Muscle layer of colon (tissue), 2 donors: ENCODE results near the gene GAS2.

Source experiments
- H3K27ac ChIP-seq: one replicate; pipeline ENCODE4 v1.7.0; 2013; ENCODE audit warnings: low read depth, mild to moderate bottlenecking, low read length, moderate library complexity
- H3K27me3 ChIP-seq, 2 donors: one replicate each; pipeline ENCODE4 v1.7.0; 2013; ENCODE audit warnings: low read length in 2 of 2, mild to moderate bottlenecking in 2 of 2; ENCODE audit not compliant: insufficient read depth in 2 of 2, control insufficient read depth in 1 of 2
- H3K36me3 ChIP-seq: one replicate; pipeline ENCODE4 v1.7.0; 2013; ENCODE audit warnings: mild to moderate bottlenecking, low read length; ENCODE audit not compliant: insufficient read depth
- H3K4me1 ChIP-seq: one replicate; pipeline ENCODE4 v1.7.0; 2013; ENCODE audit warnings: mild to moderate bottlenecking, low read length; ENCODE audit not compliant: insufficient read depth
- H3K4me3 ChIP-seq, 2 donors: one replicate each; pipeline ENCODE4 v1.7.0; 2013; ENCODE audit warnings: low read length in 2 of 2, low read depth in 1 of 2, mild to moderate bottlenecking in 1 of 2, moderate library complexity in 1 of 2
- H3K9ac ChIP-seq: one replicate; pipeline ENCODE4 v1.7.0; 2013; ENCODE audit warnings: low read length
- H3K9me3 ChIP-seq: one replicate; pipeline ENCODE4 v1.7.0; 2013; ENCODE audit warnings: mild to moderate bottlenecking, low read length
- donor health status: abdominal sarcoma.
- donor health status: Adenocarcinoma of cecum.

GAS2 gene

DNA sequence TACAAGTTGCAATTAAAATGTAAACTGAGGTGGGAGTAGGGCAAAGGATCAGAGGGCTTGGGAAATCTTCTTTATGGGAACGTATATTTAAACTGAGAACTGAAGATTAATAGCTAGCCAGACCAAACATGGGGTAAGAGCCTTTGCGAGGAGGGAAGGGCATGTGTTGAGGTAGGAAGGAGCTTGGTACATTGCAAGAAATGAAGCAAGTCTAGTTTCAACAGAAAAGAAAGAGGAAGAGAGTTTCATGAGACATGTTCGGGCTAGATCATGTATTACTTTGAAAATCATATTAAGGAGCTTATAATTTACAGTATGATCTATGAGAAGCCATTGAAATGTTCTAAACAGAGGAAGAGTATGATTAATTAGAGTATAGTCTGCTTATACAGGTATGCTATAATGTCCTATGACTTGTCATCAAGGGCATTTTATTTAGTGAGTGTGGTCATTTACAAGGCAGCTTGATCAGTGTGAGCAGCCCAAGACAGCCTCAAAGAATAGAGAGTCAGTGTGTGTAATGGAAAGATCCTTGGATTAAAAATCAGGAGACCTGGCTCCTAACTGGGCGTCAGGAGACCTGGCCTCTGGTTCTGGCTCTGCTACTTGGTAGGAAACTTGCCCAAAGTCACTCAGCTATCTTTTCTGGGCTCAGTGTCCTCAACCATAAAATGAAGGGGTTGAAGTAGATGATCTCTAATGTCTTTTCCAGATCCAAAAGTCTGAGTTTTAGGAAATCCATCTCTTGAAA is 10.9 kb downstream of the GAS2 start:
- Histone ChIP-seq H3K9ac (no peak overlapping the region), H3K27ac (no peak overlapping the region), H3K27me3 (no peaks in the 10 kb centered on the region), H3K4me3 (no peak overlapping the region), H3K36me3 (no peaks in the 10 kb centered on the region), H3K4me1 (no peaks in the 10 kb centered on the region), H3K9me3 (no peaks in the 10 kb centered on the region)

DNA sequence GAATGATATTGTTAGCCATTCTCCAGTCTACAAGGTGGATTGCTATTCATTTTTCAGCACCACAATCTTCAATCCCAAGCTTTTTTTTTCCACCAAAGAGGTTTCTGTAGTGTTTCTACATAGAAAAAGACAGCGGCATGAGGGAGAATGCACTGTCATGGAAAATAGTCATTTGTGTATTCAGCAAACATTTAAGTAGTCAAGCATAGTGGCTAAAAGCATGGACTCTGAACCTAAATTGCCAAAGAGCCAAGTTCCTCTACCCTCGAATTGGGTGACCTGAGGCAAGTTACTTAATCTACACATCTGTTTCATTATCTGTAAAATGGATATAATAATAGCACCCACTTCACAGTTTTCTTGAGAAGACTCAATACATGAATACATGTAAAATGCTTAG is 14.2 kb downstream of the GAS2 start:
- Histone ChIP-seq H3K9ac (no peak overlapping the region), H3K9me3 (no peaks in the 10 kb centered on the region), H3K36me3 (no peaks in the 10 kb centered on the region), H3K4me3 (no peak overlapping the region), H3K27ac (no peak overlapping the region), H3K27me3 (no peaks in the 10 kb centered on the region), H3K4me1 (no peaks in the 10 kb centered on the region)

DNA sequence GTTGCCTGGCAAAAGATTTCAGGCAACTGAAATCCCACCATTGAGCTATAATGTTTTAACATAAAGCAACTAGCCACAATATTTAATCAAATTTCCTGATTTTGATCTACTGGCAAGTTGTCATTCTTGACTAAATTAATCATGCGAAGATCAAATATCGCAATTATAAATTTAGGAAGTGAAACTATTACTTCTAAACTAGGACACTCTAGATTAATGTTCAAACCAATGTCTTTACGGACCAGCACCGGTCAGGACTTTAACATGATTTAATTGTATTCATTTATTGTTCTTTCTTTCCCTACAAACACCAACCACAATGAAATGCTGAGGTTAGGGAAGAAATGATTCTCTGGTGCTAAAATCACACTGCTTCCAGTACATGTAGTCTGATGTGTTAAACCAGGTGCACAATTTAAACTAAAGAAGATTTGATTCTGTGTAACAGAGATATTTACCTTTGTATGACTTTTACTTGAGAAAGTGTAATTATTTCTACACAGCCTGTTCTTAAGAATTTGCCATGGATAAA is 14.9 kb downstream of the GAS2 start:
- no peak overlapping the region for H3K9ac ChIP-seq
- H3K4me3 ChIP-seq, result no peak overlapping the region
- H3K4me1 ChIP-seq, result no peaks in the 10 kb centered on the region
- H3K36me3 ChIP-seq, result no peaks in the 10 kb centered on the region
- no peak overlapping the region for H3K27ac ChIP-seq
- no peaks in the 10 kb centered on the region for H3K9me3 ChIP-seq
- H3K27me3 ChIP-seq, result no peaks in the 10 kb centered on the region

DNA sequence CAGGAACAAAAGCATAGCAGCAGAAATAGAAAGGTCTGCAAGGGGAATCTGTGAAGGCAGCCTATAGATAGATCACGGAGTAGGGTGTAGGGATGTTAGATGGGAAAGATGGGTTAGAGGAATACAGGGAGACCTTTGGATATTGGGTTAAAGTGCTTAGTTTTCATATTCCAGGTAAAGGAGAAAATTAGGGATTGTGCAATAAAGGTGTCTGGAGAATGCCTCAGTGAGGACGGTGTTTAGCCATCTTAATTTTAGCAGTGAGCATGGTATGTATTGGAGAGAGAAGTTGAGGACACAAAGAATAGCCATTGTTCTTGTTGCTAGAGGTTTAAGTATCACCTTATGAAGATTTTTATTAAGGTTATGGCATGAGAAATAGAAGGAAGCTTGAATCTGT is 17.7 kb downstream of the GAS2 start:
- H3K4me3 ChIP-seq, result no peak overlapping the region
- H3K9ac ChIP-seq, result no peak overlapping the region
- H3K9me3 ChIP-seq, result no peaks in the 10 kb centered on the region
- no peak overlapping the region for H3K27ac ChIP-seq
- H3K36me3 ChIP-seq, result no peaks in the 10 kb centered on the region
- no peaks in the 10 kb centered on the region for H3K27me3 ChIP-seq
- no peaks in the 10 kb centered on the region for H3K4me1 ChIP-seq

DNA sequence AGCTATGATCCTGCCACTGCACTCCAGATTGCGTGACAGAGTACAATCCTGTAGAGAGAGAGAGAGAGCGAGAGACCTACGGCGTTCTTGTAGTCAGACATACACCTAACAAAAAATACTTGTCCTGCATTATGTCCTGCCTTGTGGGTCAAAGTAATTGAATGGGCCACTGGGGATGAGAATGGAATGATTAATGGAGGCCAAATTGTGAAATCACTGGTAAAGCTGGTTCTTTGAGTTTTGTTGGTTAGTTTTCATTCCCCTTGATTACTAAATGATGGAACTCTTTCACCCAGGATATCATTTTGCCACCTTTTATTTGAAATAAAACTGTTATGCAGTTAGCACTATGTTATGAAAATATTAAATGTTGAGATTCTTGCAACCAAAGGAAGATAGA is 18.7 kb downstream of the GAS2 start:
- Histone ChIP-seq H3K4me1 (no peaks in the 10 kb centered on the region), H3K27ac (no peak overlapping the region), H3K36me3 (no peaks in the 10 kb centered on the region), H3K9me3 (no peaks in the 10 kb centered on the region), H3K27me3 (no peaks in the 10 kb centered on the region), H3K9ac (no peak overlapping the region), H3K4me3 (no peak overlapping the region)

DNA sequence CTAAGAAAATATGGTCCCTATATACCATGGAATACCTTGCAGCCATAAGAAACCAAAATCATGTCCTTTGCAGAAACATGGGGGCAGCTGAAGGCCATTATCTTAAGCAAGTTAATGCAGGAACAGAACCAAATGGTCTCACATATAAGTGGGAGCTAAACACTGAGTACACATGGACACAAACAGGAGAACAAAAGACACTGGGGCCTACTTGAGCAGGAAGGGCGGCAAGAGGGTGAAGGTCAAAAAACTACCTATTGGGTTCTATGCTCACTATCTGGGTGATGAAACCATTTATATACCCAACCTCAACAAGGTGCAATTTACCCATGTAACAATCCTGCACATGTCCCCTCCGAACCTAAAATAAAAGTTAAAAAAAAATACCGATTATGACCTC is 22.5 kb downstream of the GAS2 start:
- Histone ChIP-seq H3K27ac (no peak overlapping the region), H3K9ac (no peak overlapping the region), H3K27me3 (no peaks in the 10 kb centered on the region), H3K4me1 (no peaks in the 10 kb centered on the region), H3K4me3 (no peak overlapping the region), H3K36me3 (no peaks in the 10 kb centered on the region), H3K9me3 (no peaks in the 10 kb centered on the region)

DNA sequence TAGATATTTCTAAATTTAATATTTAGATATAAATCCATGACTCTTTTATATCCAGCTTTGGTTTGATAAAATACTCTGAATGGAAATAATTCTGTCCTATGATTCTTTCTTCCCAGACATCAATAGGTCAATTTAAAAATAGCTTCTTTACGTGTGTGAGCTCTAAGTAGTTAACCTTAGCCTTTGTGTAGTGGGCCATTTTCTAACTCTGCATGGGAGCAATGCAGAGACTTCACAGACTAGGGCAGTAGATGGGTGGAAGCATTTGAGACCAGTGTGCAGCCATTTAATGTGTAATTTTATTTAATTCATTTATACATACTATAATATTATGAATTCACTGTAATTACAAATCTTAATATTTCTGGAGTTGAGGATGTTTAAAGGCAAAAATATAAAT is 23.8 kb downstream of the GAS2 start:
- no peaks in the 10 kb centered on the region for H3K27me3 ChIP-seq
- no peak overlapping the region for H3K4me3 ChIP-seq
- no peak overlapping the region for H3K27ac ChIP-seq
- H3K4me1 ChIP-seq, result no peaks in the 10 kb centered on the region
- no peak overlapping the region for H3K9ac ChIP-seq
- H3K9me3 ChIP-seq, result no peaks in the 10 kb centered on the region
- H3K36me3 ChIP-seq, result no peaks in the 10 kb centered on the region

DNA sequence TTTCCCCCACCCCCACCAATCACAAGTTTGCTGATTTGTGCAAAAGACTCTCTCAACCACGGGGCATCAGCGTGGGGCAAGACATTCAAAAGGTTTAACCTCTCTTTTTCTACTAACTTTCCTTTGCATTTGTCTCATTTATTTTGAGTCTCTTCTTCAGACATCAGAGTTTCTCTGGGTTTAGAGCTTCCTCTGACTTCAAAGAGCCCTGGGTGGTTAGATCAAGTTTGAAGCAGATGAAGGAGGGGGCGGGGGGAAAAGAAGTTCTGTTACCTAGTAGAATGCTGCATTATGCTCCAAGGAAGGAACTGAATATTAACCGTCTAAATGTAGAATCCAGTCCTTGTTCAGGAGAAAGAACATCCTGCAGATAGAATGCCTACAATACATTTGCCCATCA is 24.5 kb downstream of the GAS2 start:
- Histone ChIP-seq H3K4me1 (no peaks in the 10 kb centered on the region), H3K9ac (no peak overlapping the region), H3K4me3 (no peak overlapping the region), H3K27ac (no peak overlapping the region), H3K27me3 (no peaks in the 10 kb centered on the region), H3K9me3 (no peaks in the 10 kb centered on the region), H3K36me3 (no peaks in the 10 kb centered on the region)

DNA sequence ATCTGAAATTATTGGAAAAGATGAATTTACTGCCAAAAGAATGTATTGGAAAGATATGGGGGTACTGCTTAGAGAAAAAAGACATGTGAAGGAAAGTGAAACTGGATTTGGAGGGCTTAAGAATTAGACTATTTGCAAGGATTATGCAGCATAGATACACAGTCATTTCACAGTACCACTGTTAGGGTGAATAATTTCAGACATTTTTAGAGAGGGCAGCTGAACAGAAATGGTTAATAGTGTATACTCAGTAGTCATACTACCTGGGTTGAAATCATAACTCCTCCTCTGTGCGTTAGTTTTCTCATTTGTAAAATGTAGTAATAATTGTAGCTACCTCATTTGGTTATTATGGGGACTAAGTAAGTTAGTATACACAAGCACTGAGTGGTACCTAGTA is 33.0 kb downstream of the GAS2 start:
- H3K9me3 ChIP-seq, result no peaks in the 10 kb centered on the region
- H3K4me1 ChIP-seq, result no peaks in the 10 kb centered on the region
- H3K27me3 ChIP-seq, result no peaks in the 10 kb centered on the region
- H3K36me3 ChIP-seq, result no peaks in the 10 kb centered on the region
- no peak overlapping the region for H3K27ac ChIP-seq
- no peak overlapping the region for H3K4me3 ChIP-seq
- H3K9ac ChIP-seq, result no peak overlapping the region

DNA sequence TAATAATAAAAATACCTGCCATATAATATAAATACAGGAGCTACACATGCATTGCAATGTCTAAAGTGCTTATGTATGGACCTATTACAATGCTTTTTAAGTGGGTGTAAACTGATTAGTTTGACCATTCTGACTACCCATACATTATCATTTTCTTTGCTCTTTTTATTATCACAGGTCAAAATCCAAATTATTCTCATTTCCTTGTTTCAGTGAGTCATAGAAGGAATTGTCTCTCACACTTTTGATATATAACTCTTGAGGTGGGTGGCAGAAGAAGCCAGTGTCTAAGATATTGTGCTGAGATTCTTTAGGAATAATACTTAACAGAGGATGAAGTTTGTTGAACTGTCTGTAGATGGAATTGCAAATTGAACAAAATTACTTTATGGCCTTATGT is 35.6 kb downstream of the GAS2 start:
- Histone ChIP-seq H3K27ac (no peak overlapping the region), H3K27me3 (no peaks in the 10 kb centered on the region), H3K36me3 (no peaks in the 10 kb centered on the region), H3K4me1 (no peaks in the 10 kb centered on the region), H3K9ac (no peak overlapping the region), H3K9me3 (no peaks in the 10 kb centered on the region), H3K4me3 (no peak overlapping the region)

DNA sequence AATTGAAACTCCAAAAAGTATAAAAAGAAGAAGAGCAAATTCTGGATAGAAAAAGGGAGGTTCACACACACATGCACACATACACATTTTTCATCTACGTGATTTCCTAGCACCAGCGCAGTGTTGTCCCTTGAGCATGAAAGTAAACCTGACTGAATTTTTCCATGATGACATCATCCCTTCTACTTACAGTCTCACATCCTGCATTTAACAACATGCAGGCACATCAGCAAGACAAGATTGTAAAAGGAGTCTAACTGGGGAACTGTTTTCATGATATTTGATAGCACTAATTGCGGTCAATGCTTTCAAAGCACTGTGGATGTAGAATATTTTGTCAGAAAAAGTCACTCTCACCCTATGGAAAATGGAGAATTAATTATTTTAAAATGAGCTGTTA is 36.6 kb downstream of the GAS2 start:
- no peaks in the 10 kb centered on the region for H3K27me3 ChIP-seq
- no peaks in the 10 kb centered on the region for H3K4me1 ChIP-seq
- no peak overlapping the region for H3K9ac ChIP-seq
- no peak overlapping the region for H3K4me3 ChIP-seq
- no peaks in the 10 kb centered on the region for H3K36me3 ChIP-seq
- no peak overlapping the region for H3K27ac ChIP-seq
- H3K9me3 ChIP-seq, result no peaks in the 10 kb centered on the region

DNA sequence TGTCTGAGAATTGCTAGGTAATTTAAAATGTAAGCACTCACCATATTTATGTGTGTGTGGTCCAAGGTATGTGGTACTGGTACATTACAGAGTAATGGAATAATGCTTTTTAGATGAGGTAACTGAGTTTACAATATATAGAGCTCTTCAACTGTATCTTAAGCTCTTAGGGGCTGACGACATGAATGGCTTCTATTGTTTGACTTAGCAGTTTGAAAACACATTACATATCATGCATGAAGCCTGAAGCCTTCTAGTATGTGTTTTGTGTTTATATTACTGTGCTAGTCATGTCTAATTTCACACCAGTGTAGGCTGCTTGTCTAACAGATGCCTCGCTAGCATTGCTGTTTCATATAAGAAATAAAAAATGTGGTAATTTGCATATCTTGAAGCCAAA is 37.2 kb downstream of the GAS2 start:
- no peaks in the 10 kb centered on the region for H3K9me3 ChIP-seq
- H3K27me3 ChIP-seq, result no peaks in the 10 kb centered on the region

More for the DNA sequence above, 37.2 kb downstream of the GAS2 start:
- Histone ChIP-seq H3K36me3 (no peaks in the 10 kb centered on the region), H3K27ac (no peak overlapping the region), H3K4me1 (no peaks in the 10 kb centered on the region), H3K4me3 (no peak overlapping the region), H3K9ac (no peak overlapping the region)
